ENCODE measurements around the gene BIVM.
"Not testable (repeated sequence)": the region's sequence is repeated elsewhere in the genome, so short reads cannot be mapped to it uniquely, and the experiment has no call there.

The BIVM gene

DNA sequence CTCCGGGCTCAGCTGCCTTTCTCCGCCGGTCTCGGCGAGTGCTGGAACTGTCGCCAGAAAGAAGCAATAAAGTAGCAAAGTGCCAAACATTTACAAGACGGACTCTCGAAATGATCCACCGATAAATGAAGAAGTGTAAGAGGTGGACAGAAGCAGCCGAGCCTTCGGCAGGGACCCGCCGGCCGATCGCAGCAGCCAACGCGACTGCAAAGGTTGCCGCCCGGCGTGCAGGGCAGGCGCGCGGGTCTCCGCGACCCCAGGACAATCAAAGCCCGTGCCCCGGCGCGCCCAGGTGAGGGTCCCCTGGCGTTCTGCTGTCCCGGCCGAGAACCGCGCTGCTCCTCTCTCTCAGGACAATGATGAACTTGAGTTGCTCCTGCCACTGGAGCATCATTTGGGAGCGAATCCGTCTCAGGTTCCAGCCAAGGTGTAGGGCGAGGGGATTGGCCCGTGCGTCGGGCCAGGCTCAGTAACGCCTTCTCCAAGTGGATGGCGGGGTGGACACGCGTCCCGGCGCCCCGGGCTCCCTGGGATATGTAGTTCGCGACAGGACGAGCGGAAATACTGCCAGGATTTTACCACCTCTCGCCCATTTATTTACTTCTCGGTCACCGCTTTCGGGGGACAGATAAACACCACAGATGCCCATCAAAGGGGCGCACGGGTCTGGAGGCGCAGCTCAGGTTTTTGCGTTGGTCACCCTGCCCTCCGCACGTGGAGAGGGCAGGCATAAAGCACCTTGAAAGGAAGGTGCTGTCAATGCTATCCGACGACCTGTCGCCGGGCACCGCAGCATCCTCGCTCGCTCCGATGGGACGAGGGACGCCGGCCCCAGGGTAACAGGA is at the start of gene BIVM, which contains the start of gene POGLUT2:
Gene BIVM, plus strand, starts transcription at position 539 of the 845 bp plus-strand sequence. CDS start 8,149 bp downstream, outside the sequence.
Gene POGLUT2, minus strand, starts transcription at position 396 of the 845 bp plus-strand sequence. Its CDS starts 306 bp downstream, at position 90.
- DNase-seq, result peak; percentile 85 to 97 (median 92)
- intact Hi-C loops (cut with DNase I), result loop anchor here (2.0 to 5.0 kb wide), 2 partner anchors 48 to 207 kb away; partner anchors contain the start of gene ERCC5

DNA sequence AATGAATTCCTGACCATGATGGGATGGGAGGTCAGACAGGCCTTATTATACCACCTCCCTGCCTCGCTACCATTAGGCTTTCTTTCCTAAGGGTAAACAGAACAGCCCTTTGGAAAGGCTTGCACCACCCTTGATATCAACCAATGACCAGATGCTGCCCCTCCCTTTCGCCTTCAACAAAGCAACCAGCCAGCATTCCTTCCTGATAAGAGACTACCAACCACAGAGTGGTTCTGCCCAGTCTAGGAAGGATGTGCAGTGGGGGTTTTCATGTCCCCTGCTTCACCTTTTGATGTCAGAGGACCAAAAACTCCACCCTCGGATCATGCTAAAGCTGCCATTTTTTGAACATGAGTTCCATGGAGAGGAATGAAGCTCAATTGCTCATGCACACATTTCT is 47.0 kb upstream of the BIVM start:
- no peak for DNase-seq
- intact Hi-C loops (cut with DNase I), result no loop called here

- DNase-seq, result no peak
- intact Hi-C loops (cut with DNase I), result no loop called here
These were observed 41.9 kb upstream of the BIVM start for GRCh38 chr13:102757006-102757405.

DNA sequence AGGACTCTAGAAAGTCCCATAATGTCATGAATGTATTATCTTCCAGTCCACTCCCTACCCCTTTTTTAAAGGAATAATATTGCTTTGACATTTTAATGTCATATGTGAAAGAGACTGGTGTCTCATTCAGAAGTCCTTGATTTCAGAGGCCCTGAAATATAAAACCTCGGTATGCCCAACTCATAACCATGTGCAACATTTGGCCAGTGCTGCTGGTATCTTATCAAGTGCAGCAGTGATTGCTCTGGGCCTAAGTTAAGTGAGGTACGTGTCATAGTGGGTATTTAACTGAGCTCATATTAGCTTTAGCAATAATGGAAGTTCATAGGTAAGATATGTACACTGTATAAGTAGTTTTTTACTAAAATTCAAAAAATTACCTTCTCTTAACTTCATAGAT is 40.1 kb upstream of the BIVM start:
- DNase-seq, result no peak
- intact Hi-C loops (cut with DNase I), result no loop called here

- DNase-seq, result no peak
- intact Hi-C loops (cut with DNase I), result no loop called here
These were observed 37.8 kb upstream of the BIVM start for GRCh38 chr13:102761071-102761470.

DNA sequence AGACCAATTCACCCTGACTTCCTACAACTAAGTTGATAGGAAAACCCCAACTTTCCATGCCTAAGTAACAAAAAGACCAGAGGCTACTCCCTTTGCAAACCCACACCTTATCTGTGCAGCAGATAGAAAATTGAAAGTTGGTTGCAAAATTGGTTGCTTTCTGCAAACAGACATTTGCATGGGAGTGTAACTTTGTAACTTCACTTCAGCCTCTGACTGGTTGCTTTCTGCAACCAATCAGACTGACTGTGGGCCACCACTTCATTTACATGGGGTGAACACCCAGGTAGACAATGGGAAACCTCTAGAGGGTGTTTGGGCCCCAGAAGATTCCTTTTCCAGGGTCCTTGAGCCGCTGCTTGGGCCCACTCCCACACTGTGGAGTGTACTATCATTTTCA is 35.2 kb upstream of the BIVM start:
- no peak for DNase-seq
- intact Hi-C loops (cut with DNase I), result no loop called here

DNA sequence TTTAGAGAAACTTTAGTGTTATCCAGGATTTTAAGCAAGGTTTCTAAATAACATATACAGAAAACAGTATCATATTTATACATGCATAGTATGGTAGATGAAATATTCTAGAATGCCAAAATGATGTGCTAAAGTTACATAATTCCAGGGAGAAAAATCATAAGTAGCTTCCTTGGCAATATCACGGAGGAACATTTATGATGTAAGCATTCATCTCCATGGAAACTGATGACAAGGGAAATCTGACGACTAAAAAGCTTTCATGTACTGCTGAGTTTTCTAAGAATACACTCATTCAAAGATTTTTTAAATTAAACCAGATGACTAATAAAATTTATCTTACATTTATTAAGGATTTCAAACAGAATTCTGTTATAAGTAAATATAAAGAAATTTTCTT is 30.0 kb upstream of the BIVM start:
- intact Hi-C loops (cut with DNase I), result no loop called here
- DNase-seq, result no peak

DNA sequence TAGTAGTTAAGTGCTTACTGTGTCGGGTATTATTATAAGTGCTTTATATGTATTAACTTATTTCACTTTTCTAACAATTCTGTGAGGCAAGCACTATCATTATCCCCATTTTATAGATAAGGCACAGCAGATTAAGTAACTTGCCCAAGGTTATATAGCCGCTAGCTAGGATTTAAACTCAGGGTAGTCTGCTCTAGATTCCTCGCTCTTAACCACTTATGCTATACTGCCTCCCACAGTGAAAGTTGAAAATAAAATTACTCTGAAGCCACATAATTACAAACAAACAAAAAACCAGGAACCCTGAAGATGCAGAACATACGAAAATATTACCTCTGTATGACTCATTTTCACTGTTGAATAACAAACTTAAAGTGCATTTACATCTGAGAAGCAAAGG is 29.2 kb upstream of the BIVM start:
- DNase-seq, result no peak
- intact Hi-C loops (cut with DNase I), result no loop called here

DNA sequence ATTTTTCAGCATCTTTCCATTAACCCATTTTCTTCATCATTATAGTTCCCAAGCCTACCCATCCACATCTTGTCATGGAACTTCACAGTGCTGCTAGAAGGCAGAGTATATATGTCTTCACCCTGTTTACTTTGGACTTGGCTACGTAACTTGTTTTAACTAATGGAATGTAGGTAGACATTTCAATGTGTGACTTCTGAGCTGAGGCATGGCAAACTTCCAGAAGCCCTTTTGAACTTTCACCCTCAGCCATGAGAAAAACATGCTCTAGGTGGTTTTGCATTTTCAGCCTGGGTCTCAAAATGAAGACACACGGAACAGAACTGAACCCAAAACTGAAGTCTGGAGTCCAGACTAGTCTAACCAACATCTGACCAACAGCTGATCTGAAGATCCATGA is 28.5 kb upstream of the BIVM start:
- no peak for DNase-seq
- intact Hi-C loops (cut with DNase I), result no loop called here

DNA sequence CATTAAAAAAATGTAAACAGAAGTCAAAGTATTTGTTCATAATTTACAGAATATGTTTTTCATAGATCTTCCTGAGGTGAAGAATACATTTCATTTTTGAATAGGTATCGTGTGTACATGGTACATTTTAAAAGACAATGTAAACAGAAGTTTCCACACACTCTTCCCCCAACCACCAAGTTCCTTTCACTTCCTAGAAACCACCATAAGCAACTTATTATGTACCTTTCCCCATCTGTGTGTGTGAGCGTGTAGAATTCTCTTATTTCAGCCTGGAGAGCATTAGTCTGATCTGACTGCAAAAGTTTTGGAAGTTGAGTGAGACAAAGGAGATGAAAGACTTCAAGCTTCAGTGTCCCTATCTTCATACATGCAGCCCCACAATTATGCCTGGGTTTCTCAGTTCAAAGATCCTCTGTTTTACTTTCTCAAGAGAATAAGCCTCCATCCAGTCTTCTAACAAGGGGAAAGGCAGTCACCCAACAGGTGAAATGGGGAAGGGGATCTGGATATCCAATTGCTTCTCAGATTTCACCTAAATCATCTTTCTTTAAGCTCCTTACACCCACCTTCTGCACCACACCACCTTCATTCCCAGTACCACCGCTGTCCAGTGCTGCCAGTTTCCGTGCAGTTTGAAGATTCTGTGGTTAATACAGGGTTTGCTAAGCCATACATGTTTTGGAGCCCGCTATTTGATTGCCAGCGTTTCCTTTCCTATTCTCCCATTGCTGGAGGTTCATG is 27.4 kb upstream of the BIVM start:
- no peak for DNase-seq
- intact Hi-C loops (cut with DNase I), result no loop called here

DNA sequence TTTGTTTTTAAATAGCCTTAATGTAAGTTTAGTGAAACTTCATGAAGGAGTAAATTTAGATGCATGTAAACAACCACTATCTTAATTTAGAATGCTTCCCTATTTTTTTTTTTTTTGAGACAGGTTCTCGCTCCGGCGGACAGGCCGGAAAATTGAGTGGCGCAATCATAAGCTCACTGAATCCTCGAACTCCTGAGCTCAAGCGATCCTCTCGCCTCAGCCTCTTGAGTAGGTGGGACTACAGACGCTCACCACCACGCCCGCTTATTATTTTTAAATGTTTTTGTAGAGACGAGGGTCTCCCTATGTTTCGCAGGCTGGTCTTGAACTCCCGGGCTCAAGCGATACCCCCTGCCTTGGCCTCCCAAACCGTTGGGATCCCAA is 26.9 kb upstream of the BIVM start:
- DNase-seq, result no peak
- intact Hi-C loops (cut with DNase I), result no loop called here

- intact Hi-C loops (cut with DNase I), result no loop called here
- peak; percentile 34 to 92 (median 82) for DNase-seq
These were observed 25.3 kb upstream of the BIVM start, which contains the start of gene TEX30 for GRCh38 chr13:102773441-102774213. TSS of gene TEX30 (minus strand) at chr13:102773786. CDS start at chr13:102770026, 3,760 bp downstream.

DNA sequence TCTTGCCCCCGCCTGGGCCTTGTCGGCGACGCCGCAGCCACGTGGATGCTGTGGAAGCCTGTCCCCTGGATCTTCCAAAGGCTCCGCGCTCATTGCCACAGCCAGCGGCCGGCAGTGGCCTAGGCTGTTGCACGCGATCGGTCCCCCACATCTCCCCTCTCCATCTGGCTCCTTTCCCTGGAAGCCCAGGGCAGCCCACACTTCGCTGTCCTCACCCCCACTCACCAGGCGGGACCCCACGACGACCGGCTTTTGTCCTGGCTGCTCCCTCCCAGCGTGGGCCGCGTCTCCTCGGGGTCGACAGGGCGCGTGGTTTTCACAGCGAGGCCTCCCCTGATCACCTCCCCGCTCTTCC is 24.7 kb upstream of the BIVM start:
- intact Hi-C loops (cut with DNase I), result no loop called here
- peak in 10 of 42 donors; percentile 1 to 33 (median 8) for DNase-seq

GRCh38 chr13:102774591-102775520 is 24.1 kb upstream of the BIVM start:
- no peak for DNase-seq
- intact Hi-C loops (cut with DNase I), result no loop called here

GRCh38 chr13:102776271-102776670 is 22.6 kb upstream of the BIVM start:
- DNase-seq, result no peak
- intact Hi-C loops (cut with DNase I), result no loop called here

DNA sequence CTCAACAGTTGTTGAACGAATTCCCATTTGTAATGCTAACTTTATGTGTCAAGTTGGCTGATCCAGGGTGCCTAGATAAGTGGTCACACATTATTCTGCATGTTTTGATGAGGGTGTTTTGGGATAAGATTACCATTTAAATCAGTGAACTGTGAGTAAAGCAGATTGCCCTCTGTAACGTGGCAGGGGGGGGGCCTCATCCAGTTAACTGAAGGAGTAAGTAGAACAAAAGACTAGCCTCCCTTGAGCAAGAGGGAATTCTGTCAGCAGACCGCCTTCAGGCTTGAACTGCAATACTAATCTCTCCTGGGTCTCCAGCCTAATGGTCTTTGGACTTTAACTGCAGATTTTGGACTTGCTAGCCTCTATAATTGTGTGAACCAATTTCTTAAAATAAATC is 21.2 kb upstream of the BIVM start:
- no peak for DNase-seq
- intact Hi-C loops (cut with DNase I), result no loop called here

- no peak for DNase-seq
- intact Hi-C loops (cut with DNase I), result no loop called here
These were observed 19.3 kb upstream of the BIVM start for GRCh38 chr13:102779436-102780159.

DNA sequence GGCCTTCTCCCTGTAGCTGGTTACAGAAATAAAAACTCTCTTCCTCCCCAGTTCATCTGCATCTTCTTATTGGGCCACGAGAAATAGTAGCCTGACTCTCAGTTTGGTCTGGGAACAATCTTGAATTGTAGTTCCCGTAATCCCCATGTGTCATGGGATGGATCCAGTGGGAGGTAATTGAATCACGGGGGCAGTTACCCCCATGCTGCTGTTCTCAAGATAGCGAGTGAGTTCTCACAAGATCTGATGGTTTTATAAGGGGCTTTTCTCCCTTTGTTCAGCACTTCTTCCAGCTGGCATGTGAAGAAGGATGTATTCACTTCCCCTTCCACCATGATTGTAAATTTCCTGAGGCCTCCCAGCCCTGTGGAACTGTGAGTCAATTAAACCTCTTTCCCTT is 18.3 kb upstream of the BIVM start:
- DNase-seq; intact Hi-C loops (cut with DNase I): not testable (repeated sequence)

Data from head of caudate nucleus (tissue), 42 donors.